Mucosa of rectum (tissue), 2 donors: ENCODE data around the gene CCDC195.

Source experiments
- H3K27ac ChIP-seq, 2 donors: one replicate each; pipeline ENCODE4 v1.7.0; 2013; ENCODE audit warnings: inconsistent platforms in 2 of 2, low read depth in 2 of 2, low read length in 2 of 2
- H3K27me3 ChIP-seq, 2 donors: one replicate each; pipeline ENCODE4 v1.7.0; 2013; ENCODE audit warnings: low read length in 2 of 2; ENCODE audit not compliant: control insufficient read depth in 2 of 2, insufficient read depth in 2 of 2
- H3K36me3 ChIP-seq, 2 donors: one replicate each; pipeline ENCODE4 v1.7.0; 2013; ENCODE audit warnings: low read length in 2 of 2; ENCODE audit not compliant: control insufficient read depth in 2 of 2, insufficient read depth in 2 of 2
- H3K4me1 ChIP-seq, 2 donors: one replicate each; pipeline ENCODE4 v1.7.0; 2013; ENCODE audit warnings: low read length in 2 of 2, mild to moderate bottlenecking in 1 of 2; ENCODE audit not compliant: control insufficient read depth in 2 of 2, insufficient read depth in 2 of 2
- H3K4me3 ChIP-seq, 2 donors: one replicate each; pipeline ENCODE4 v1.7.0; 2013; ENCODE audit warnings: low read length in 2 of 2
- H3K9ac ChIP-seq, 2 donors: one replicate each; pipeline ENCODE4 v1.7.0; 2013; ENCODE audit warnings: low read length in 2 of 2, low read depth in 1 of 2, mild to moderate bottlenecking in 1 of 2
- H3K9me3 ChIP-seq, 2 donors: one replicate each; pipeline ENCODE4 v1.7.0; 2013; ENCODE audit warnings: low read length in 2 of 2; ENCODE audit not compliant: control insufficient read depth in 2 of 2
- donor health status: healthy.
- donor health status: Normal muscosa, but diverticular disease.

CCDC195 gene

DNA sequence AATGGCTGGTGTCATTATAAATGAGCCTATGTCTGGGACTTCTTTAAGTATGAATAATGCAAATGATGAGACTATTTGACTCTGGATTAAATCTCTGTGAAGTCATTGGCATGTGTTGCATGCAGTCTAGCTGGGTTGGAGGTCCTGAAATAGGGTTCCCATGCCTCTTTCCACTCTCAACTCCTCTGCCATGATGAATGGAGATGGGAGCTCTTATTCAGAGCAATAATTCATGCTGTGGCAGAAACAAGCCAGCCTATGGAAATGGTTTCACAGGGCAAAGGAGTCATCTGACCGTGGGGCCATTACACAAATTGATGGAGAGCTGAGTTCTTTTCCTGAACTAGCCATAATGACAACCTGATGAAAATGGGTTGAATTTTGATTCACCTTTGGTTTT lies 15.5 kb upstream of the CCDC195 start:
- no peaks in the 10 kb centered on the region for H3K27me3 ChIP-seq
- H3K27ac ChIP-seq: no peak overlapping the region
- H3K36me3 ChIP-seq: no peaks in the 10 kb centered on the region
- H3K9me3 ChIP-seq: peaks cover 3 to 13% of the 10 kb centered on the region in 2 donors
- H3K9ac ChIP-seq: no peak overlapping the region
- no peak overlapping the region for H3K4me3 ChIP-seq
- no peaks in the 10 kb centered on the region for H3K4me1 ChIP-seq

- H3K9ac ChIP-seq: no peak overlapping the region
- H3K27ac ChIP-seq: no peak overlapping the region
Measured at GRCh38 chr2:224729435-224729834, 13.3 kb upstream of the CCDC195 start.

DNA sequence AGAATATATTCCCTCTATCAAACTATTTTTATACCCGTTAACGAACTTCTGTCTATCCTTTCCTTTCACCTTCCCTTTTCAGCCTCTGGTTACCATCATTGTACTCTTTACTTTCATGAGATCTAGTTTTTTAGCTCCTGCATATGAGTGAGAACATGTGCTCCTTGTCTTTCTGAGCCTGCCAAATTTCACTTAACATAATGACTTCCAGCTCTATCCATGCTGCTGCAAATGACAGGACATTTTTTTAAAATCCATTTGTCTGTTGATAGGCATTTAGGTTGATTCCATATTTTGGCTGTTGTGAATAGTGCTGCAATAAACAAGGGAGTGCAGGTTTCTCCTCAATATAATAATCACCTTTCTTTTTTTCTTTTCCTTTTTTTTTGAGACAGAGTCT lies 8.2 kb upstream of the CCDC195 start:
- Histone ChIP-seq H3K4me3 (no peak overlapping the region), H3K27me3 (no peaks in the 10 kb centered on the region), H3K36me3 (no peaks in the 10 kb centered on the region), H3K9ac (no peak overlapping the region), H3K9me3 (peaks cover 3 to 5% of the 10 kb centered on the region in 2 donors), H3K4me1 (no peaks in the 10 kb centered on the region), H3K27ac (no peak overlapping the region)

More at GRCh38 chr2:224729435-224729834, 13.3 kb upstream of the CCDC195 start:
- Histone ChIP-seq H3K4me1 (no peaks in the 10 kb centered on the region), H3K36me3 (no peaks in the 10 kb centered on the region), H3K27me3 (no peaks in the 10 kb centered on the region), H3K9me3 (peaks cover 3 to 5% of the 10 kb centered on the region in 2 donors), H3K4me3 (no peak overlapping the region)

DNA sequence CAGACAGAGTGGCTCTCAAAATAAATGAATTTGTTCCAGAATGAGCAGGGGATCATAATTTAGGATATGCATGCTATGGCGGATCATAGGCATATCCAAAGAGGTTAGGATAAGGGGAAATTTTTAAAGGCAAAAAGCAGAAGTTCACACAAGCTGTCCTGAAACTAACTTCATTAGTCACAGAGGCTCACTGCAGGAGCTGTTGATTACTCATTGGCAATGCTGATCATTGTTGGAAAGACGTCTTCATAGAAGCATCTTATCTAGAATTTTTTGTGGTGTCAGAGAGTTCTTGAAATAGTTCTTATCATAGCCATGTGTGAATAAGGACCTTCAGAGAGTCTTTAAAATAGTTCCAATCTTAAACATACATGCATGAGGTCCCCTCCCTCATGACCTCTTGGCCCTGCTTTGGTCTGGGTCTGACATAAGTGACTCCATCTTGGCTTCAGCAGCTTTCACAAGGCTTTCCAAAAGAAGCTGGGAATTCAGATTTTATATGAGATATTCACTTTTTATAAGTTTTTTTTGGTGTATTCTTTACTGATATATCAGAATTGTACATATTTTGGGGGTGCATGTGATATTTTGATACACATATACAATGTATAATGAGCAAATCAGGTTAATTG lies 7.5 kb upstream of the CCDC195 start:
- Histone ChIP-seq H3K4me3 (no peak overlapping the region), H3K27me3 (no peaks in the 10 kb centered on the region), H3K36me3 (no peaks in the 10 kb centered on the region), H3K27ac (no peak overlapping the region), H3K4me1 (no peaks in the 10 kb centered on the region), H3K9me3 (peaks cover 3 to 5% of the 10 kb centered on the region in 2 donors), H3K9ac (no peak overlapping the region)

DNA sequence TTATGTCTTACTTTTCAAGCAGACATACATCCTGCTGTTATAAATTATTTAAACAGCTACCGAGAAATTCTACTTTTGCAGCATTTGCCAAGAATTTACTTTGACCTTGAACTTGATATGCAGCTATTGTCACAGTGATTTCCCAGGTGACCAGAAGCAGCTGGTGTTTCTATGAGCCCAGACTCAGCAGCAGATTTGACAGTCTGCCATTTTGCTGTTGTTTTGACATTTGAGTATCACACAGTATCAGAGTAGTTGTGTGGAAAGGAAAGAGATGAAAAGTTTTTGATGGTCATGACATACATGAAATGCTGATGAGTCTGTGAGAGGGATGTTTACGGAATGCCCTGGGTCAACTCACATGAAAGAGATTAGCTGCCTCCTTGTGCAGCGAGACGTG lies 6.6 kb upstream of the CCDC195 start:
- Histone ChIP-seq H3K36me3 (no peaks in the 10 kb centered on the region), H3K4me1 (no peaks in the 10 kb centered on the region), H3K9me3 (no peaks in the 10 kb centered on the region), H3K27ac (no peak overlapping the region), H3K9ac (no peak overlapping the region), H3K4me3 (no peak overlapping the region), H3K27me3 (no peaks in the 10 kb centered on the region)

DNA sequence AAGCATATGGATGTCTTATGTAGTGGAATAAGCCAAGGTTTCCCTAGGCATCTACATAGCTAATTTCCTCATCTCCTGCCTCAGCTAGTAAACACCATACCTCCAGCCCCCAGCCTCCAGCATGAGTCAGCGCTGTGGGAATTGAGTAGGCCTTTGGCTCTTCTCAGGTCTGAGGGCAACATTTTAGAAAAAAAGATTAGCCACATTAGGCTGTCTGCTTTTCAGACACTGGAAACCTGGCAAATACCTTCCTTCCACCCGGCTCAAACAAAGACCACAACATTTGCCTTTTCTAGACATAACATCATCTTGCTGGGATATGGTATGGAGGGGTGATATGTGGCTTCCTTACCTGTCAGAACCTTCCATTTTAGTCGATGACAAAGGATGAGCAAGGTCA lies 6.1 kb upstream of the CCDC195 start:
- H3K9me3 ChIP-seq: no peaks in the 10 kb centered on the region
- no peak overlapping the region for H3K4me3 ChIP-seq
- H3K9ac ChIP-seq: no peak overlapping the region
- no peaks in the 10 kb centered on the region for H3K36me3 ChIP-seq
- H3K4me1 ChIP-seq: no peaks in the 10 kb centered on the region
- no peaks in the 10 kb centered on the region for H3K27me3 ChIP-seq
- H3K27ac ChIP-seq: no peak overlapping the region

DNA sequence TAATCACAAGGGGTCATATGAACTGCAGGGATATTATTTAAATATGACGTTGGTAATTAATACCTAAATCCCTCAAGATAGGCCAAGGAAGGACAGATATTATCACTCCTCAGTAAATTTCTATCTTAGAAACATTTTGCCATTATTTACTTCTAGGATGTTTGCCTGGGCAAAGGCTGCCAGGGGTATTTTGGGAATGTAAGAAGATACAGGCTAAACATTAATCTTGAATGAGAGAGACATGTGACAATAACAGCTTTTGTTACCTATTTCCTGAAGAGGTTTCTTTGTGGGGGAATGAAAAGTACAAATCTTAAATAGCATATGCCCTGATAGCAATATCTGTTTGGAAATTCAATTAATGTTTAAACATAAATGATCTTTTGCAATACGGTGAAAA lies 756 bp upstream of the CCDC195 start:
- no peak overlapping the region for H3K9ac ChIP-seq
- H3K36me3 ChIP-seq: no peaks in the 10 kb centered on the region
- no peak overlapping the region for H3K27ac ChIP-seq
- no peak overlapping the region for H3K4me3 ChIP-seq
- H3K4me1 ChIP-seq: no peaks in the 10 kb centered on the region
- no peaks in the 10 kb centered on the region for H3K9me3 ChIP-seq
- no peaks in the 10 kb centered on the region for H3K27me3 ChIP-seq

GRCh38 chr2:224711859-224712665 lies 4.1 kb downstream of the CCDC195 start:
- Histone ChIP-seq H3K9ac (no peak overlapping the region), H3K27me3 (no peaks in the 10 kb centered on the region), H3K9me3 (no peaks in the 10 kb centered on the region), H3K4me1 (no peaks in the 10 kb centered on the region), H3K27ac (no peak overlapping the region), H3K36me3 (no peaks in the 10 kb centered on the region), H3K4me3 (no peak overlapping the region)

DNA sequence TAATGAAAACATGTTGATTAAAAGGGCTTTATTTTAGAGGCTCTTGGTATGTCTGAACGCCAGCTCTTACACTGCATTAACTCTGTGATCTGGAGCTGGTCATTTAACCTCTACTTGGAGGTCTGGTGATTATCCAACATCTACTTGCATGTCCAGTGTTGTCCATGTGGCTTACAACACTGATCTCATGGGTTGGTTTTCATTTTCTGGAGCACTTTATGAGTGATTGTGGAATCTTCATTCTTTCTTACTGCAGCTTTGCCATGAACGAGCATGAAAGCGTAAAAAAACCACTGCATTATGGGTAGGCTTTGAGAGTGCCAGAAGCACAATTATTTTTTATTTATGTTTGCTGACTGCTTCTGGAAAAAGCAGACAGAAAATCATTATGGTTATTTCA lies 4.8 kb downstream of the CCDC195 start:
- Histone ChIP-seq H3K36me3 (no peaks in the 10 kb centered on the region), H3K9me3 (no peaks in the 10 kb centered on the region), H3K27me3 (no peaks in the 10 kb centered on the region), H3K27ac (no peak overlapping the region), H3K4me1 (no peaks in the 10 kb centered on the region), H3K4me3 (no peak overlapping the region), H3K9ac (no peak overlapping the region)

DNA sequence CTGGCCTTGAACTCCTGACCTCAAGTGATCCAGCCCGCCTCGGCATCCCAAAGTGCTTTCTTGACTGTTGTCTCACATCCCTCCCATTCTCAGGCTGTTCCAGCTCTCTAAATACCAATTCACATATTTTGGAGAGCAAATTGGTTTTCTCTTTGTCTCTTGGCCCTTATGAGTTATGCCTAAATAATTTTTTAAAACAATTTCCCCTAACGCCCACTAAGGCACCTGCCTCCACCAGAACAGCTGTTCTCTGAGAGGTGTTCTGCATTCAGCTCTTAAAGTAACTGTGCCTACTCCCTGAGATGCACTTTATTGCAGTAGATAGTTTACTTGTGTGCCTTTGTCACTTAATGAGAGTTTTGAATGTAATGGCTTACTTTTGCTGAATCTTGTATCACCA lies 6.9 kb downstream of the CCDC195 start:
- no peak overlapping the region for H3K27ac ChIP-seq
- H3K36me3 ChIP-seq: no peaks in the 10 kb centered on the region
- no peaks in the 10 kb centered on the region for H3K4me1 ChIP-seq
- H3K4me3 ChIP-seq: no peak overlapping the region
- H3K9ac ChIP-seq: no peak overlapping the region
- H3K27me3 ChIP-seq: no peaks in the 10 kb centered on the region
- no peaks in the 10 kb centered on the region for H3K9me3 ChIP-seq
